ENCODE results near the gene FAM180A.
"Not testable (repeated sequence)": the region's sequence is repeated elsewhere in the genome, so short reads cannot be mapped to it uniquely, and the experiment has no call there.

FAM180A gene

GRCh38 chr7:135748770-135749169 lies at the start of gene FAM180A:
Gene FAM180A, minus strand, starts transcription at chr7:135748813. Its CDS starts 233 bp downstream, at chr7:135748580.
- no peak for DNase-seq

DNA sequence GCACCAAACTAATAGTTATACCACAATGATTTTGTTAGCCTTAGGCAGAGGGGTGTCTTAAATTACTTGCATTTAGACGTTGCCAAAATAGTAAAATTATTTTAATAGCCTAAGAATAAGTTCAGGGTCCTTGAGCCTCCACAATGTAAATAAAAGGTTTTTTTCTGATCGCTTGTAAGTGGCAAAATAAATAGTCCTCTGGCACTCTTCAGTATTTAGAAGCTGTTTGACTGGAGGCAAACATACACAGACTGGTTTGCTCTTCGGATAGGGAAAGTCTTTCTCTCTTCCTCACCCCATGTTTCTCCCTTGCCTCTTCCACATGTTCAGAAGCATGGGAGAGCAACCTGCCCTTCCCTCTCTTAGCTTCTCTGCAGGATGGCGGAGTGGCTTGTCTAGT lies 49.5 kb upstream of the FAM180A start:
- no peak for DNase-seq

- no peak for DNase-seq
Observed at GRCh38 chr7:135795846-135796570, 47.4 kb upstream of the FAM180A start.

GRCh38 chr7:135793841-135794240 lies 45.2 kb upstream of the FAM180A start:
- DNase-seq = no peak

GRCh38 chr7:135792866-135793265 lies 44.3 kb upstream of the FAM180A start:
- no peak for DNase-seq

DNA sequence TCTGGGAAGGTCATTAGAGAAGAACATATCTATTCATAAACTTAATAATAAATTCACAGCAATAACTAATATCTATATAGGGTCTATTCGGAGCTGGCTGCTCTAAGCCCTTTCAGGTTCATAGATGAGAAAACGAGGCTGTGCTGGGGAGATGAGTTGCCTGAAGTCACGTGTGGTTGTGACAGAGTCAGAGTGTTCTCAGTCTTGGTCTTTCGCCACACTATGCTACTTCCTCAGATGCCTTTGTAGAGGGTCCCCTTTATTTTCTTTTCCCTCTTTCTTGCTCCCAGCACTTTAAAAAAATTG lies 43.7 kb upstream of the FAM180A start:
- DNase-seq = no peak

GRCh38 chr7:135791543-135792362 lies 43.1 kb upstream of the FAM180A start:
- no peak for DNase-seq

GRCh38 chr7:135790371-135790977 lies 41.9 kb upstream of the FAM180A start:
- no peak for DNase-seq

- no peak for DNase-seq
Observed at GRCh38 chr7:135789956-135790355, 41.3 kb upstream of the FAM180A start.

GRCh38 chr7:135789431-135789830 lies 40.8 kb upstream of the FAM180A start:
- DNase-seq = no peak

DNA sequence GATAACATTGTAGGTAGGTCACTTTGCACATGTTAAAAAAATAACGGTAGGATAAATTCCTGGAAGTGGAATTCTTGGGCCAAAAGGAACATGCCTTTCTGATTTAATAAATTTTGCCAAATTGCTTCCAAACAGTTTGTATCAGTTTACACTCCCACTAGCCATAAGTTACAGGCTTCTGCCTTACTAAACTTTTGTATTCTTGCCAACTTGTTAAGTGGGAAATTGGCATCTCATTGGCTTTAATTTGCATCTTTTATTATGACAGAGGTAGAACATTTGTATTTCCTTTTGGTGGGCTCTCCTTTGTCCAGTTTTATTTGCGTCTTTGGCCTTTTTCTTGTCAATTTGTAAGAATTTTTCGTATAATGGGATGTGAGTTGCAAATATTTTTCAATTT lies 38.3 kb upstream of the FAM180A start:
- DNase-seq = no peak

DNA sequence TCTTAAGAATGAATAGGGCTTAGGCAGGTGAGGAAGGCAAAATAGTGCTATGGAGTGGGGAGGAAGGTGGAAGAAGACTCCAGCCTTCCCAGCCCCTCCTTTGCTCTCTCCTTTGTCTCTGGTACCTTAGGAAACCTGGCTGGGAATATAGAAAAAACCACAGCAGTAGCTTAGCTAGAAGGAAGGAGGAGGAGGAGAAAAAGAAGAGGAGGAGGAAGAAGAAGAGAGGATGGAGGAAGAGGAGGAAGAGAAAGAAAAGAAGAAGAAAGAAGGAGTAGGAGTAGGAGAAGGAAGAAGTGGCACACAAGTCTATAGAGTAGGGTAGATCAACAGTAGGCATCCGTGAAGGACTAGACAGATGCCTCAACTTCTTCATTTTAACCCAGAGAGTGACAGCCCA lies 36.5 kb upstream of the FAM180A start:
- no peak for DNase-seq

GRCh38 chr7:135784013-135784412 lies 35.4 kb upstream of the FAM180A start:
- no peak for DNase-seq

GRCh38 chr7:135782801-135783200 lies 34.2 kb upstream of the FAM180A start:
- DNase-seq = no peak

- no peak for DNase-seq
Observed at GRCh38 chr7:135782377-135782776, 33.8 kb upstream of the FAM180A start.

GRCh38 chr7:135777626-135778398 lies 29.2 kb upstream of the FAM180A start:
- no peak for DNase-seq

GRCh38 chr7:135775915-135776314 lies 27.3 kb upstream of the FAM180A start:
- not testable (repeated sequence) for DNase-seq

- no peak for DNase-seq
Observed at GRCh38 chr7:135775230-135775629, 26.6 kb upstream of the FAM180A start.

DNA sequence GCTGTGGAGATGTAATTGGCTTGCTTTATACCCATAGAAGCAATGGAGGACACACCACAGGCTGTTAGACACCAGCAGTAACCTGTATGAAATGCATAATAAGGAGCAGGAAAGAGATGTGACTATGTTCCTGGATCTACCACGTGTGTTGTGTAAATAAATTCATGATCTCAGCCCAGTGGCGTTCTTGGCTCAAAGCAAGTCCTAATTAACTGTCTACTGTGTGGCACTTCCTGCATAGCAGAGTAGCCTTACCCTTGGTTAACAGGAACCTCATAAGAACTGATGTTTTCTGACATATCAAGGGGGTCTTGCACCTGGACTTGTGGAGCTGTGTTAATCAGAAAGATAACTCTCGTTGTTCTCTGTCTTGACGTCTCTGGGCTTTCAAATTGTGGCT lies 25.7 kb upstream of the FAM180A start:
- DNase-seq = no peak

DNA sequence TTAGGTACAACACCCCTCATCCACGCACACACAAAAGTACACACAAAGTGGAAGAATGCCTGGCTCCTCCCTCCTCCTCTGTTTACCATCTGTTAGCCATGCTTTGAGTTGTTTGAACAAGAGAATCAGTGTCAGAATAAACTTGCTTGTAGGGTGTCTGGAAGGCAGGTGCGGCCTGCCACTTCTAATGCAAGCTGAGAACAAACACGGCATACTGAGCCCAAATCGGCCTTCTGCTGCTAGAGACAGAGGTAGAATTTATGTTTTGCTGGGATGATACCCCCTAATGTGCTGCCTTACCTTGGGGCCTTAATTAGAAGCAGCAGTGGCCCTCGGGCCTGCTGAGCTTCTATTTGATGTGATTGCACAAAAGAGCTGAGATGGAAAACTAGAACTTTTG lies 24.9 kb upstream of the FAM180A start:
- DNase-seq = no peak

DNA sequence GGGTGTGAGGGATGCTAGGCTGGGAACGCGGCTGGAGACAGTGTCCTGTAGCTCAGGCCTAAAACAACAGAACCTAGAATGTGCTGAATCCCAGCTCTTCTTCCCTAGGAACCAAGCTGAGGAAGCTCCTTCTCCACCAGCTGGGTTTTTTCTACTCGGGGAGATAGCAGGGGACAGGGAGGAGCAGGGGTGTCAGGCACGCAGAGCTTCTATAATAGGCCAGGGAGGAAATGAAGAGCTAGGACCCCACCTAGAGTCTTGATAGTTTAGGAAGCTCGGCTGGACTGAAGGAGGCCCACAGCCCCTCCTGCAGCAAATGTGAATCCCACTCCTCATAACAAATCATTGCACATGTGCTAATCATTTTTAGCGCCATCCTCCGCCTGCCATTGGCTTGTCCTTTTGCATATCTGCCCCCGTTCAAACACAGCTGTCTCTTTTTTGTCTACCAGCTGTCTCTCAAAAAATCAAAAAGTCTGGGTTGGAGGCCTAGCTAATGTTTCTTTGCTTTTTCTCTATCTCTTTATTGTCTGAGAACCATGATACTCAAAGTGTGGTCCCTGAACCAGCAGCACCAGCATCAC lies 24.1 kb upstream of the FAM180A start:
- DNase-seq = no peak

GRCh38 chr7:135771961-135772638 lies 23.5 kb upstream of the FAM180A start:
- no peak for DNase-seq

Data from activated gamma-delta T cell treated with Interleukin-2 at 50 U/mL for 16 hours (primary cell).